NOMO-1 treated with dmso at 0.1 percent for 144 hours (cell line): ENCODE data around the gene TTBK2.

Experiments used
- DNase-seq: peaks from one replicate; lab custom pipeline; 2025; ENCODE audit not compliant: unreplicated experiment; lab: John Stamatoyannopoulos, UW

Gene TTBK2

DNA sequence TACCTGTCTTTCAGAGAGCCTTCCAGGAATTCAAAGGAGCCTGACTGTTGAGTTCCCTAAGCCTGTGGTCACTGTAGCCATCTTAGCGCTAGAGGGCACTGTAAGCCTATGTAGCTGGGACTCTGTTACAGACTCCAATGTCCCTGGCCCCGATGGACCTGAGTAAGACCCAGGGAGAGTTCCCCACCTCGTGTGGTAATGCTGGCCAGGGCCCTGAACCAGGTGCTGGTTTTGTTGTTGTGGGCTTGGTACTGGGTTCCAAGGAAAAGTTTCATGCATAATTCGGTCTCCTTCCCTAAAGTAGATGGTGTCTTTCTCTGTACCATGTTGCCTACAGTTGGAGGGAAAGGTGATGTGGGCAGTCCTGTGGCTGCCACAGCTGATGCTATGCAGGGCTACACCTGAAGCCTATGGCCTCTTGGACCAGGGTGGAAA, 216.1 kb downstream of the TTBK2 start:
- peak; percentile 21 for DNase-seq

- no peak for DNase-seq
These were observed 224.0 kb downstream of the TTBK2 start for GRCh38 chr15:42696626-42697025.

GRCh38 chr15:42695527-42696071, 225.0 kb downstream of the TTBK2 start:
- no peak for DNase-seq

DNA sequence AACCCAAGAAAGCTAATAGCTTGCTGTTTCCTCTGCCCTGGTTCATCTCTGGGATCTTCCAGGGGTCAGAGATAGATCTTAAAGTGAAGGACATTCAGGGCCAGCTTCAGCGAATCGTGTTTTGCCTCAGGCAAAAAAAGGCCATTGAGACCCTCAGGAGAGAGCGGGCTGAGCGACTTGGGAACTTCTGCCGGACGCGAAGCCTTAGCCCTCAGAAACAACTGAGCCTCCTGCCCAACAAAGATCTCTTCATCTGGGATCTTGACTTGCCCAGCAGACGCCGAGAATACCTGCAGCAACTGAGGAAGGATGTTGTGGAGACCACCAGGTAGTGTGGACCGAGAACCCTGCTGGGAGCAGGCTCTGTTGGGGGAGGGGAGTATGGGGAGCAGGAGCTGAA, 226.2 kb downstream of the TTBK2 start:
- DNase-seq, result no peak

- no peak for DNase-seq
These were observed 226.6 kb downstream of the TTBK2 start for GRCh38 chr15:42693942-42694341.

DNA sequence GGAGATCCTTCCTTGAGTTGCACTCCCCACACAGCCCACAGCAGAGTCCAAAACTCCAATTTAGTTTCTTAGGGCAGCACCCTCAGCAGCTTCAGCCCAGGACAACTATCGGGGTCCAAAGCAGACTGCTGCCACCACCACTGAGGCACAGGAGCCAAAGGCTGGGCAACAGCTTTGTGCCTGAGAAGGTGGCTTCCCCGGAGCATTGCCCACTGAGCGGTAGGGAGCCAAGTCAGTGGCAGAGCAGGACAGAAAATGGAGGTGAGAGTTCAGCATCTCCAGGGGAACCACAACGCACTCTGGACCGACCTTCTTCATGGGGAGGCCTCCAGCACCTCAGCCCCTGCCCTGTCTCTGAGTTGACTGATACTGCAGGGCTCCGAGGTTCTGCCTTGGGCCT, 227.1 kb downstream of the TTBK2 start:
- no peak for DNase-seq

DNA sequence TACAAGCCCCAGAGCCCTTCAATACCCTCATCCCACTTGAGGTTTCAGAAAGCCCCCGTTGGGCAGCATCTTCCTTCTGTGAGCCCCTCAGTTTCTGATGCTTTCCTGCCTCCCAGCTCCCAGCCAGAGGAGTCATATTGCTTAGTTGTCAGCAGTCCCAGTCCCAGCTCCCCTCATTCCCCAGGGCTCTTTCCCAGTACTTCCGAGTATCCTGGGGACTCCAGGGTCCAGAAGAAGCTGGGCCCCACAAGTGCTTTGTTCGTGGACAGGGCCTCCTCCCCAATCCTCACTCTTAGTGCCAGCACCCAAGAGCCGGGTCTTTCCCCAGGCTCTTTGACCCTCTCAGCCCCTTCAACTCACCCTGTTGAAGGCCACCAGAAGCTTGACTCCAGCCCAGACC, 227.6 kb downstream of the TTBK2 start:
- DNase-seq, result no peak

DNA sequence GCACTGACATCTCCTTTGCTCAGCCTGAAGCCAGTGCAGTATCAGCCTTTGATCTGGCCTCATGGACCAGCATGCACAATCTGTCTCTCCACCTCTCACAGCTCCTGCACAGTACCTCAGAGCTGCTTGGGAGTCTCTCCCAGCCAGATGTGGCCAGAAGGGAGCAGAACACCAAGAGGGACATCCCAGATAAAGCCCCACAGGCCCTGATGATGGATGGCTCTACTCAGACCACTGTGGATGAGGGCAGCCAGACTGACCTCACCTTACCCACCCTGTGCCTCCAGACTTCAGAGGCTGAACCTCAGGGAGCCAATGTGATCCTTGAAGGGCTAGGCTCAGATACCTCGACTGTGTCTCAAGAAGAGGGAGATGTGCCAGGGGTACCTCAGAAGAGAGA, 228.0 kb downstream of the TTBK2 start:
- DNase-seq, result no peak

DNA sequence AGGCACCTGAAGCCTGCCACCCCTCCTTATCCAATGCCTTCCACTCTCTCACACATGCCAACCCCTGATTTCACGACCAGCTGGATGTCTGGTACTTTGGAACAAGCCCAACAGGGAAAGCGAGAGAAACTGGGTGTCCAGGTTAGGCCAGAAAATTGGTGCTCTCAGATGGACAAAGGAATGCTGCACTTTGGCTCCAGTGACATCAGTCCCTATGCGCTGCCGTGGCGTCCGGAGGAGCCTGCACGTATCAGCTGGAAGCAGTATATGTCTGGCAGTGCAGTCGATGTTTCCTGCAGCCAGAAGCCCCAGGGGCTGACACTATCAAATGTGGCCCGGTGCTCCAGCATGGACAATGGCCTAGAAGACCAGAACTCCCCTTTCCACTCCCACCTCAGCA, 228.8 kb downstream of the TTBK2 start:
- DNase-seq, result no peak

DNA sequence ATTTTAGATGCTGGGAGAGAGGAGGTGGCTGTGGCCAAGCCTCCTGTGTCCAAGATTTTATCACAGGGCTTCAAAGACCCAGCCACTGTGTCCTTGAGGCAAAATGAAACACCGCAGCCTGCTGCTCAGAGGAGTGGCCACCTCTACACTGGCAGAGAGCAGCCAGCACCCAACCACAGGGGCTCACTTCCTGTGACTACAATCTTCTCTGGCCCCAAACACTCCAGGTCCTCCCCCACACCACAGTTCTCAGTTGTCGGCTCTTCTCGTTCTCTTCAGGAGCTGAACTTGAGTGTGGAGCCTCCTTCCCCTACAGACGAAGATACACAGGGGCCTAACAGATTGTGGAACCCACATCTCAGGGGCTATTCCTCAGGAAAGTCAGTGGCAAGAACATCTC, 229.3 kb downstream of the TTBK2 start:
- no peak for DNase-seq
